GM13976 (cell line): ENCODE measurements around the gene TTBK1.
A peak's percentile ranks its signal among the peaks of the same experiment; 100 is the strongest.

Experiments
- DNase-seq: peaks from one replicate; pipeline ENCODE4 v3.0.0; 2012; ENCODE audit warnings: low spot score
- in situ Hi-C: fragments of 300-500 bp; cut with MboI; formaldehyde crosslinking; loops from one replicate; pipeline ENCODE4 v1.12.0; 2022; ENCODE audit warnings: low sequenced_read_pairs, mixed read lengths, inconsistent platforms; ENCODE audit not compliant: unreplicated experiment
- TF ChIP-seq, protein P1 (sequence below): IDR thresholded peaks from 2 replicates; pipeline ENCODE4 v1.5.1; 2012; ENCODE audit warnings: borderline replicate concordance, mild to moderate bottlenecking; ENCODE audit not compliant: insufficient read depth; ENCODE audit errors: extremely low read depth, missing control alignments, control extremely low read depth

The TTBK1 gene

GRCh38 chr6:43267619-43268354 is 24.5 kb downstream of the TTBK1 start:
- no peak for DNase-seq
- TF ChIP-seq, protein P1, sequence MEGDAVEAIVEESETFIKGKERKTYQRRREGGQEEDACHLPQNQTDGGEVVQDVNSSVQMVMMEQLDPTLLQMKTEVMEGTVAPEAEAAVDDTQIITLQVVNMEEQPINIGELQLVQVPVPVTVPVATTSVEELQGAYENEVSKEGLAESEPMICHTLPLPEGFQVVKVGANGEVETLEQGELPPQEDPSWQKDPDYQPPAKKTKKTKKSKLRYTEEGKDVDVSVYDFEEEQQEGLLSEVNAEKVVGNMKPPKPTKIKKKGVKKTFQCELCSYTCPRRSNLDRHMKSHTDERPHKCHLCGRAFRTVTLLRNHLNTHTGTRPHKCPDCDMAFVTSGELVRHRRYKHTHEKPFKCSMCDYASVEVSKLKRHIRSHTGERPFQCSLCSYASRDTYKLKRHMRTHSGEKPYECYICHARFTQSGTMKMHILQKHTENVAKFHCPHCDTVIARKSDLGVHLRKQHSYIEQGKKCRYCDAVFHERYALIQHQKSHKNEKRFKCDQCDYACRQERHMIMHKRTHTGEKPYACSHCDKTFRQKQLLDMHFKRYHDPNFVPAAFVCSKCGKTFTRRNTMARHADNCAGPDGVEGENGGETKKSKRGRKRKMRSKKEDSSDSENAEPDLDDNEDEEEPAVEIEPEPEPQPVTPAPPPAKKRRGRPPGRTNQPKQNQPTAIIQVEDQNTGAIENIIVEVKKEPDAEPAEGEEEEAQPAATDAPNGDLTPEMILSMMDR = no peak
- in situ Hi-C loops = loop anchor here (25.0 kb wide), 1 partner anchor 220 kb away; the partner anchor contains the start of gene TJAP1

DNA sequence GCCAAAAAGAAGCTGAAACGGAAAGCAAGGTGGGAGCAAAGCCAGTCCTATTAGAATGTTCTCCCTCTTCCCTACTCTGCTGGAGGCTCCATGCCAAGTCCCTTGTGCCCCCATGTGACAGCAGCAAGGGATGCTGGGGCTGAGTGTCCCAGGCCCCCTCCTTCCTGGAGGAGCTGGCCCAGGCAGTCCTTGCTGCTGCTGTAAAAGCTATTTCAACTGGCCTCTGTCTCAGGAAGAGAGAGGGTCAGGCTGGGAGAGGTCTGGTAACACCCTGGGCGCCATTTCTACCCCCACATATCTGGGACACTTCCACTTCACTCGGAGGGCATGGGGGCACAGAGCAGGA is 25.0 kb downstream of the TTBK1 start:
- DNase-seq = no peak
- TF ChIP-seq, protein P1 = no peak
- in situ Hi-C loops = loop anchor here (25.0 kb wide), 1 partner anchor 219 kb away; the partner anchor contains the start of gene TJAP1

DNA sequence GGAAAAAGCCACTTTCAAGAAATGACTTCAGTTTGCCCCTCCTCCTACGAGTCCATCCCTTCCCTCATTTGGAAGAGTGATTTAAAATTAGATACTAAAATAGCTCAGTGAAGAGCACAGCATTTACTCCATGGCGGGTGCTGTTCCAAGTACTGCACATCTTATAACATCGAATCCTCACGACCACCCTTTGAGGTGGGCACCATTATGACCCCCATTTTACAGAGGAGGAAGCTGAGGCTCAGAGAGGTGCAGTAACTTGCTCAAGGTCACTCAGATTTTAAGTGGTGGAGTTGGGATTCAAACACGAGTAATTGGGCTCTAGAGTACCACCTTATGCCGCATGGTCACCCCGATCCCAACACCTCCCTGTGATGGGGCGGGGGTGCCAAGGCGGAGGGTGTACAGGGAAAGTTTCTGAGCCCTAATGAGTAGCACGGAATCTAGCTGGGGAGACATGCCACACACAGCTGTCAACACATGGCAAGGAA is 25.5 kb downstream of the TTBK1 start:
- in situ Hi-C loops = loop anchor here (25.0 kb wide), 1 partner anchor 218 kb away; the partner anchor contains the start of gene TJAP1
- no peak for DNase-seq
- TF ChIP-seq, protein P1 = no peak

DNA sequence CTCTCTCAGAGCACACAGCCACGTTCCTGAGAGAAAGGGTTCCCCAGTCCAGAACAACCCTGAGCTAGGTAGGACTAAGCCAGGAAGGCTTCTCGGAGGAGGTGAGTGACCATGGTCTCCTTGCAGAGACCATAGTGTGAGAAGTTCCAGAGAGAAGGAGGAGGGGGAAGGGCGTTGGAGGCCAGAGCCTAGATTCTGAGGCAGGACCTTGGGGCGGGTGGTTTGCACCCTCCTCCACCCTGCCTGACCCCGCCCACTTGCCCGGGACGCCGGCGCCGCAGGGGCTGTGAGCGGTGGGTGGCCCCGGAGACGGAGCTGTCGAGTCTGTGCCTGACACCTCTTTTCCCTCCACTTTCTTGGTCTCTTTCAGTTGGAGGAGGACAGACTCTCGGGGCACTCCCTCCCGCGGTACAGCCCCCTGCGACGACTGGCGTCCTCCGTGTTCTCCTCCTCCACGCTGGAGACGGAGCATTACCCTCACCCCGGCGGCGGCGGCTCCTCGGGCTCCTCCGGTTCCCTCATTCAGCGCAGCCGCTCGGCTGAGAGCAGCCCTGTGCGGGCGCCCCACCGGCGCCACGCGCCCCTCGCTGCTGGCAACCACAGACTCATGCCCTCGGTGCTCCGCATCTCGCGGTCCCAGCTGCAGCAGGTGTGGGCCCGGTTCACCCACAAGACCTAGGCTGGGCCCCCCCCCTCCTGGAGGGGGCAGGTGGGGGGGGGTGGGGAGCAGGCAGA is 26.2 kb downstream of the TTBK1 start:
- DNase-seq = peak; percentile 62
- TF ChIP-seq, protein P1 = no peak
- in situ Hi-C loops = loop anchor here (25.0 kb wide), 1 partner anchor 218 kb away; the partner anchor contains the start of gene TJAP1

DNA sequence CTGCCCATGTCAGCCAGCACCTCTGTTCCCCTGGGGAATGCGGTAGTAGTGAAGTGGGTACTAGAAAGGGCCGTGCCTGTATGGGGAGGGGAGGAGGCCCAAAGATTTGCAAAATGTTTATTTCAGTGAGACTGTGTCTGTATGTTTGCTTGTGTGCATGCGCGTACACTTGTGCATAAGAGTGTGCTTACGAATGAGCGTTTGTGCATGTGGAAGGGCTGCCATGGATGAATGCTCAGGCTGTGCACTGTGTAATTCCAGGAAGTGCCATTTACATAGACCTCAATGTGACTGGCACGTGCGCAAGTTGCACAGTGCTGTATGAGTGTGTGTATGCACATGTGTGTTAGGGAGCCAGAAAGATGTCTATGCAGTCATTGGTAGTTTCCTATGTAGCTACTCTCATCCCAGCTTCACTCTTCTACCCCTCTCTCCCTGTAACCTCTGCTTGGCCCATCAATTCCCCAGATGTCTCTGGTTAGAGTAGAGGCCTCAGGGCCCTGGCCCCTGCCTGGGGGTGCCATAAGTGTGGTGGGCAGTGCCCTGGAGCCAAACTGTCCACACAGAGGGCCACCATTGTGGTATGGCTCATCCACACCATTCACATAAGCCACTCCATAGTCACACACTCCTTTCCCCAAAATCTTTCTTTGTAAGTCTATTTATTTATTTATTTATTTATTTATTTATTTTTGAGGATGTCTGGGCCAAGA is 28.0 kb downstream of the TTBK1 start:
- no peak for DNase-seq
- in situ Hi-C loops = loop anchor here (25.0 kb wide), 1 partner anchor 216 kb away; the partner anchor contains the start of gene TJAP1
- TF ChIP-seq, protein P1 = no peak

DNA sequence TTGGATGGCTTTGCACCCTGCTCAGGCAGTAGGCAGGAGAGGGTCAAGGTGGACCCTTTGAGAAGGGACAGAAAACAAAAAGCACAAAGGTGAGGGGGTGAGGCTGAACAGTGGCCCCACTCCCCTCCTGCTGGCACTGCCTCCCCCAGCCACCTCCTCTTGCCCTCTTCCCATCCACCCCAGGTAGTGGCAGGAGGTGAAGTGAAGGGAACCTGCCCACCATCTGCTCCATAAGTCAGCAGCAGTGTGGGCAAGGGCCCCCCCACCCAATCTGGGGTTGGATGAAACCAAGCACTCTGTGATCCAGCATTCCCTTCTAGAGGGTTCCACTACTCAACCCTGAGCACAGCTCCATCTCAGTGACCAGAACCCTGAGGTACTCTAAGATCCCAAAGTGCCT is 28.7 kb downstream of the TTBK1 start:
- in situ Hi-C loops = loop anchor here (25.0 kb wide), 1 partner anchor 215 kb away; the partner anchor contains the start of gene TJAP1
- TF ChIP-seq, protein P1 = no peak
- DNase-seq = no peak
